ENCODE measurements around the gene PCDHB11. TPM values are rescaled to one million over a fixed set of nuclear protein-coding genes. Genes with fewer than 3 reads are reported as not detected.

Gene PCDHB11
- total and polyA plus RNA-seq, 2 of the 8 experiments (the other 6 are each of a cell fraction or from before 2014, with no cell fraction given), result 0.50 to 0.86 TPM

GRCh38 chr5:141223112-141223783 is 23.8 kb downstream of the PCDHB11 start, which contains the start of gene PCDHB14:
Gene PCDHB14 (plus strand): TSS chr5:141223343. CDS start chr5:141223506, 163 bp downstream.
- Histone ChIP-seq H3K14ac (ENCODE audit: insufficient read length) (no peak within 1 kb of the TSS), H2BK5ac (ENCODE audit: low read depth, low read length) (no peak within 1 kb of the TSS), H3K23ac (ENCODE audit: insufficient read length) (no peak within 1 kb of the TSS), H4K5ac (ENCODE audit: insufficient read length, low read depth, low read length) (no peak within 1 kb of the TSS), H3K9ac (replicated peaks in 1 of 4; ENCODE audit: extremely low read depth in 1 of 4, low read depth in 3 of 4, low read length in 3 of 4) (no peak within 1 kb of the TSS; a peak in 1 of 7 replicates), H2BK20ac (ENCODE audit: low read length) (no peak within 1 kb of the TSS), H3K4me2 (ENCODE audit: insufficient read depth in 1 of 2, low read depth in 2 of 2, low read length in 2 of 2) (peak within 1 kb of the TSS; percentile 63 to 85), H3K56ac (replicated peaks; ENCODE audit: insufficient read length, low read depth, low read length) (no peak within 1 kb of the TSS), H3K4ac (replicated peaks; ENCODE audit: insufficient read length, low read depth, low read length) (no peak within 1 kb of the TSS), H2AFZ (ENCODE audit: low read length) (peak within 1 kb of the TSS; percentile 99), H3K27me3 (replicated peaks in 1 of 4; ENCODE audit: control insufficient read depth in 3 of 4, extremely low read depth in 1 of 4, insufficient read depth in 3 of 4, low read length in 3 of 4) (no peaks in the 10 kb centered on the region), H4K91ac (replicated peaks; ENCODE audit: insufficient read length, low read length) (no peak within 1 kb of the TSS), H3K4me3 (ENCODE audit: extremely low read depth in 1 of 4, insufficient read depth in 2 of 4, low read depth in 3 of 4, low read length in 4 of 4) (peak within 1 kb of the TSS; percentile 8 to 50 (median 29); a peak in 5 of 8 replicates), H3K9me3 (ENCODE audit: insufficient read depth in 2 of 2, low read depth in 1 of 2, low read length in 1 of 2) (peaks cover 0 to 9% of the 10 kb centered on the region in 2 experiments; a peak in 1 of 4 replicates), H4K20me1 (replicated peaks in 1 of 2; ENCODE audit: control insufficient read depth in 1 of 2, insufficient read depth in 2 of 2, low read length in 2 of 2) (no peaks in the 10 kb centered on the region), H3K36me3 (ENCODE audit: control insufficient read depth in 2 of 4, insufficient read depth in 4 of 4, low read length in 3 of 4) (no peaks in the 10 kb centered on the region; a peak in 1 of 8 replicates), H3K27ac (ENCODE audit: low read depth, low read length) (no peak within 1 kb of the TSS), H3K79me1 (ENCODE audit: low read depth, low read length) (no peaks in the 10 kb centered on the region), H3K79me2 (ENCODE audit: control insufficient read depth in 1 of 2, insufficient read depth in 2 of 2, low read length in 2 of 2) (no peaks in the 10 kb centered on the region), H2AK5ac (ENCODE audit: low read depth, low read length) (no peak within 1 kb of the TSS), H3K23me2 (ENCODE audit: low read depth, low read length) (peaks cover 2% of the 10 kb centered on the region; the same call in 1 of the 2 replicates), H4K8ac (ENCODE audit: extremely low read depth, insufficient read depth, low read length) (no peak within 1 kb of the TSS), H2BK120ac (replicated peaks; ENCODE audit: low read depth, low read length) (no peak within 1 kb of the TSS), H2BK15ac (ENCODE audit: low read length) (no peak within 1 kb of the TSS), H3K18ac (ENCODE audit: extremely low read depth, low read length) (no peak within 1 kb of the TSS), H3K4me1 (replicated peaks in 1 of 4; ENCODE audit: control insufficient read depth in 3 of 4, insufficient read depth in 4 of 4, low read length in 3 of 4) (peaks cover 2 to 3% (median 3%) of the 10 kb centered on the region in 4 experiments; a peak in 2 of 7 replicates), H2BK12ac (ENCODE audit: low read depth, low read length) (no peak within 1 kb of the TSS)
- POLR2A ChIA-PET (ENCODE audit: partially characterized antibody), result interaction anchor here (0.9 to 1.5 kb wide), 5 partner anchors 21 to 341 kb away, joined by 3 to 9 read pairs (median 4); partner anchors contain the start of gene PCDHB15
- 44% methylated on average over 15 of the region's 15 CpGs; no CpG with 5 or more reads in 1 of the 2 experiments for WGBS, 2 experiments (ENCODE audit: extremely low coverage in 1 of 2, insufficient coverage in 1 of 2, insufficient read length in 1 of 2, insufficient replicate concordance in 2 of 2, low coverage in 1 of 2, low lambda C conversion rate in 2 of 2, missing lambda C conversion rate in 1 of 2)
- DNase-seq (ENCODE audit: low read depth in 1 of 2, low spot score in 2 of 2) (no peak), FAIRE-seq (peak; percentile 90)
- CTCF ChIA-PET (ENCODE audit: partially characterized antibody), result interaction anchor here (0.6 to 3.6 kb wide), 81 partner anchors 9 to 393 kb away, joined by 3 to 43 read pairs (median 5); partner anchors contain the start of genes PCDHA8, PCDHB10, PCDHB11 and PCDHB12
- TF ChIP-seq SRF (IDR thresholded peaks at IDR 0.05; ENCODE audit: low read depth, low read length), result no peak
- no peak for TF ChIP-seq RNF2 (IDR thresholded peaks at IDR 0.05; ENCODE audit: borderline replicate concordance, low read depth, low read length, missing control alignments, poor library complexity, severe bottlenecking)
- TF ChIP-seq ZNF274 (IDR thresholded peaks at IDR 0.05; ENCODE audit: borderline replicate concordance, extremely low read depth, low read length), result no peak
- TF ChIP-seq E2F6 (IDR thresholded peaks at IDR 0.05), result no peak; the same call in 1 of the 2 replicates
- 0 out of 2 replicates have a peak, but pooled peaks have one; percentile 35 for TF ChIP-seq ATF2 (IDR thresholded peaks at IDR 0.05; ENCODE audit: low read length)
- 0 out of 2 replicates have a peak, but pooled peaks have one; percentile 35 for TF ChIP-seq TAF1 (IDR thresholded peaks at IDR 0.05; ENCODE audit: low read depth, low read length)
- TF ChIP-seq CEBPB (IDR thresholded peaks at IDR 0.05; ENCODE audit: low read depth, low read length), result no peak
- no peak for TF ChIP-seq BACH1 (IDR thresholded peaks at IDR 0.05; ENCODE audit: low read length)
- TF ChIP-seq JUND (IDR thresholded peaks at IDR 0.05; ENCODE audit: low read length), result no peak
